Renal cortical epithelial cell (primary cell): ENCODE results near the gene ZXDB. TPM values are rescaled to one million over a fixed set of nuclear protein-coding genes. Genes with fewer than 3 reads are reported as not detected.

ENCODE experiments used
- total RNA-seq: library from RNA; depleted of rRNA; stranded (reverse); fragments of >200 nt; gene quantifications from 2 replicates; pipeline ENCODE4 v1.2.3, GENCODE V29; 2014

Gene ZXDB
- total RNA-seq, 1 donor from 2014 or later: 12.2 TPM

Other genes with a start within 250 kb of the ZXDB start
- not detected in 2 replicates for gene NLRP2B, start 88.2 kb downstream of the ZXDB start, total RNA-seq